ENCODE measurements around the gene FCN1. TPM values are rescaled to one million over a fixed set of nuclear protein-coding genes. Genes with fewer than 3 reads are reported as not detected.
A peak's percentile ranks its signal among the peaks of the same experiment; 100 is the strongest.

The FCN1 gene
- total RNA-seq, 3 donors from 2014 or later, result 0.46 to 6.0 (median 3.3) TPM

DNA sequence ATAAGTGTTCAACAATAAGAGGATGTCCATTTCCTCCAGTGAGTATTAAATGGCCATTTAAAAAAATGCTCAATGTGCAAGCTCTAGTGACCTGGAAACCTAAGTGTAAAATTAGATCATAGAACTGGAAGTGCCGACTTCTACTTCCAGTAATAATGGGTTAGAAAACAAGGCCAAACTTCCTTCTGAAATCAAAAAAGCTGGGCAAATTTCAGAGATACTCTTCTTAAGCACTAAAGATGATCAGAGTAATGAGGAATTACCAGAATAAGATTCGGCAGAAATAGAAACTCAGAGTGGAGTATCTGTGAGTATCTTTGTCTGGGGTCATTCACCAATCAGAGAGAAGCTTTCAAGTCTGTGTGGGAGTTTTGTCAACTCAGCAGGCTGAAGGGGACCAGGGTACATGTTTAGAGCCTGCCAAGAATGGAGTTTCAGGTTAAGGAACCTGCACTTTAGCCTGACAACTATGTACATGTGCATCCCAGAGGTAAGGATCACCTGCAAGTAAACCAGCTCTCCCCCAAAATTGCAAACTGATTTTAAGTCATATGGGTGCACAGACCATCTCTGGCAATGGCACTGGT lies 20.0 kb downstream of the FCN1 start:
- H3K9me3 ChIP-seq, result no peaks in the 10 kb centered on the region
- no peaks in the 10 kb centered on the region for H3K4me1 ChIP-seq (ENCODE audit: low read depth)
- ATAC-seq, result no peak
- DNase-seq, result no peak
- TF ChIP-seq, protein P1, sequence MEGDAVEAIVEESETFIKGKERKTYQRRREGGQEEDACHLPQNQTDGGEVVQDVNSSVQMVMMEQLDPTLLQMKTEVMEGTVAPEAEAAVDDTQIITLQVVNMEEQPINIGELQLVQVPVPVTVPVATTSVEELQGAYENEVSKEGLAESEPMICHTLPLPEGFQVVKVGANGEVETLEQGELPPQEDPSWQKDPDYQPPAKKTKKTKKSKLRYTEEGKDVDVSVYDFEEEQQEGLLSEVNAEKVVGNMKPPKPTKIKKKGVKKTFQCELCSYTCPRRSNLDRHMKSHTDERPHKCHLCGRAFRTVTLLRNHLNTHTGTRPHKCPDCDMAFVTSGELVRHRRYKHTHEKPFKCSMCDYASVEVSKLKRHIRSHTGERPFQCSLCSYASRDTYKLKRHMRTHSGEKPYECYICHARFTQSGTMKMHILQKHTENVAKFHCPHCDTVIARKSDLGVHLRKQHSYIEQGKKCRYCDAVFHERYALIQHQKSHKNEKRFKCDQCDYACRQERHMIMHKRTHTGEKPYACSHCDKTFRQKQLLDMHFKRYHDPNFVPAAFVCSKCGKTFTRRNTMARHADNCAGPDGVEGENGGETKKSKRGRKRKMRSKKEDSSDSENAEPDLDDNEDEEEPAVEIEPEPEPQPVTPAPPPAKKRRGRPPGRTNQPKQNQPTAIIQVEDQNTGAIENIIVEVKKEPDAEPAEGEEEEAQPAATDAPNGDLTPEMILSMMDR (IDR thresholded peaks at IDR 0.05), result no peak
- no peak overlapping the region for H3K4me3 ChIP-seq
- no peaks in the 10 kb centered on the region for H3K36me3 ChIP-seq (ENCODE audit: low read depth)
- intact Hi-C loops (cut with DNase I, micrococcal nuclease), result no loop called here

DNA sequence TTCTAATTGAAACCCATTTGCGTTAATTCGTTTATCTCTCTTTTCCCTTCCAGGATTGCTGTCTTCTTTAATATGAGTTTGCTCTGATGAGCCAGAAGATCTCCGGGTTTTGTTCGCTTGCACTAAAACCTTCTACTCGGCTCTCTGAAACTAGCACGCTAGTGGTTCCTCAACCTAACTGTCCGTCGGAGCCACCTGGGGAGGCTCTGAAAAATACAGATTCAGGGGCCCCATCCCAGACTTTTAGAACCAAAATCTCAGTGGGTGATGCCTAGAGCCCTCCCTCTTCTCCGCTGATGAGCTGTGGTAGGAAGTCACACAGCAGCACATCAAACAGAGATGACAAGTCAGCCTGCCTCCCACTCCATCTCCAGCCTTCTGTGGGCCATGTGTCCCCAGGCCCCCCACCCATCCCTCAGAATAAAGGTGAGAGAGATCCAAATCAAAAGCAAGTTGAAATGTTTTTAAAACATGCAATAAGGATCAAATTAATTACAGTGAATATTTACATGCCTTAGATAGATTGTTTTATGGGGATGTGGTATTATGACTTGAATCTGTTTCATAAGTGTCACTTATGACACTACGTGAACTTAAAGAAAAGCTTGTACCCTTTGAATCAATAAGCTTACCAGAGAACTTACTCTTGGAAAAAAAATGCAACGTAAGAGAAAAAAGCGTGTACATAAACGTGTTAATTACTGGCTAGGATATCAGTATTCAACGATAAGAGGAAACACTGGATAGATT lies 20.7 kb downstream of the FCN1 start:
- DNase-seq (no peak), ATAC-seq (no peak)
- Histone ChIP-seq H3K4me1 (ENCODE audit: low read depth) (no peaks in the 10 kb centered on the region), H3K36me3 (ENCODE audit: low read depth) (no peaks in the 10 kb centered on the region), H3K4me3 (no peak overlapping the region), H3K9me3 (no peaks in the 10 kb centered on the region)
- TF ChIP-seq, protein P1 (IDR thresholded peaks at IDR 0.05), result no peak
- intact Hi-C loops (cut with DNase I, micrococcal nuclease), result no loop called here

DNA sequence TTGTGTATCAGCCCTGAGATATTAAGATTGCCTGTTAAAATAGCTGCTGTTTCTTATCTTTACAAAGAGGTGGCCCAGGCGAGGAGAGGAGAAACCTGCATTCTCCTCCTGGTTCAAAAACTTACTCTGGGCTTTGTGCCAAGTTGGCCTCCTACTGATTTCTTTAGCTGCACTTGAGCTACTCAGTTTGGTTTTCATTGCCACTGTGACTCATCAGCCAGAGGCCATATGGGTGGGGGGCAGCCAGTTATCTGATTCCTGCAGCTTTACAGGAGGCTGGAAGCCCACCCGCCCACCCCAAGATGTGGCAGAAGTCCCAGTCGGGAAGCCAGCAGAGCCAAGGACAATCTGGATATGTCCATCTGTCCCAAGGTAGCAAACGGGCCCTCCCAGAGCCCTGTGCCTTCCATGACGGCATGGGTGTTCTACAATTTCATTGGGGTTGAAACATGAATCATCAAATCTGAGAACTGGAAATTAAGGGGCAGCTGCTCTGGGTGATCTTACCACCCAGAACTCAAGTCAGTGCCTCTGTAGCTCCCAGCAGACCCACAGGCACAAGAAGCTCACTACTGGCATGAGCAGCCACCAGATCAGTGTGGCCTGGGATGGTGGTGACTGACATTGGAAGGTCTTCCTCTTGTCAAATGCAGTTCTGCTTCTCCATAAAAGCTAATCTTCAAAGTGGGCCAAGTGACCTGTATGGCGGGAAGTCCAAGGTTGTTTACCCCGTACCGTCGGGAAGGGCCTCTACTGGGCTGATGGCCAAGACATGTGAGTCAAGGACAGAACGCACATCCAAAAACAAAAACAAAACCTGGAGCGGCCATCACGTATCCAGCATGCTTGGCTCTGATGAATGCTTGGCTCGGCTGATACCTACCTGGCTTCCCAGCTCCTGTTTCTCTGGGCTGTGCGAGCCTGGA lies 21.5 kb downstream of the FCN1 start:
- Histone ChIP-seq H3K36me3 (ENCODE audit: low read depth) (no peaks in the 10 kb centered on the region), H3K4me1 (ENCODE audit: low read depth) (no peaks in the 10 kb centered on the region), H3K9me3 (no peaks in the 10 kb centered on the region), H3K4me3 (no peak overlapping the region)
- ATAC-seq, result no peak
- intact Hi-C loops (cut with DNase I, micrococcal nuclease), result no loop called here
- peak in 1 of 3 donors; percentile 10 for DNase-seq
- TF ChIP-seq, protein P1 (IDR thresholded peaks at IDR 0.05), result no peak

DNA sequence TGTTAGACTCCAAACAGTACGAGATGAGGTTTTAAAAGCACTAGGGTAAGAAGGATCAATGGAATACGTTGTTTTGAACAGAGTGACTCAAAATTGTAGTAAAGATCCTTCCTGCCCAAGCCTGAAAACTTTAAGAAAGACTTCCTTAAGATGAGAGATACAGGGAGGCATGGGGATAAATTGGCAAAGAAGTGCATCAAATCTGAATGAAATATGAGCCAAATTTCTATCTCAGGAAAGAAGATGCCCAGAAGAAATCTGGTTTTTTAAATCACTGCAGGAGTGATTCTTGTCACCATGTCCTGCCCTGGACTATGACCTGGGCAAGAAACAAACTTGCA lies 22.2 kb downstream of the FCN1 start:
- TF ChIP-seq, protein P1 (IDR thresholded peaks at IDR 0.05), result no peak
- no peaks in the 10 kb centered on the region for H3K36me3 ChIP-seq (ENCODE audit: low read depth)
- no peak overlapping the region for H3K4me3 ChIP-seq
- intact Hi-C loops (cut with DNase I, micrococcal nuclease), result no loop called here
- ATAC-seq, result no peak
- DNase-seq, result no peak
- no peaks in the 10 kb centered on the region for H3K9me3 ChIP-seq
- no peaks in the 10 kb centered on the region for H3K4me1 ChIP-seq (ENCODE audit: low read depth)

DNA sequence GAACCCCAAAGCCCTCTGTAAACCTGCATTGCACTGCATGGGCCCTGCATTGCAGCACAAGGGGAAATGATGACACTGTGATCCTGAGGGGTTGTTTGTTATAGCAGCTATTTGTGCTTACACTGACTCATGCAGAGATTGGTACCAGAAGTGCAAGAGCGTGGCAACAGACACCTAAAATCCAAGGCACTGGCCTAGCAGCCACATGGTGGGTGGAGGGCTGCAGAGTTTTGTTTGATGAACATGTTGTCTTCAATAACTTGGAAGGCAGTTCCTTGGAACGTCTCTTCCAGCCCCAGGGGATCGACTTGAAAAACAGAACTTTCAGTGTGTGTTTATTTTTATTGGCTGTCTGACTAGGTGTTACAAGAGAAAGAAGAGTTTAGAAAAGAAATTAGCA lies 22.6 kb downstream of the FCN1 start:
- ATAC-seq (no peak), DNase-seq (no peak)
- TF ChIP-seq, protein P1 (IDR thresholded peaks at IDR 0.05), result no peak
- Histone ChIP-seq H3K9me3 (no peaks in the 10 kb centered on the region), H3K4me1 (ENCODE audit: low read depth) (no peaks in the 10 kb centered on the region), H3K4me3 (no peak overlapping the region), H3K36me3 (ENCODE audit: low read depth) (no peaks in the 10 kb centered on the region)
- intact Hi-C loops (cut with DNase I, micrococcal nuclease), result no loop called here
